ENCODE data around the gene PLCD3. TPM values are rescaled to one million over a fixed set of nuclear protein-coding genes. Genes with fewer than 3 reads are reported as not detected.

PLCD3 gene
- polyA plus RNA-seq, 1 donor from 2014 or later = 1.3 TPM

DNA sequence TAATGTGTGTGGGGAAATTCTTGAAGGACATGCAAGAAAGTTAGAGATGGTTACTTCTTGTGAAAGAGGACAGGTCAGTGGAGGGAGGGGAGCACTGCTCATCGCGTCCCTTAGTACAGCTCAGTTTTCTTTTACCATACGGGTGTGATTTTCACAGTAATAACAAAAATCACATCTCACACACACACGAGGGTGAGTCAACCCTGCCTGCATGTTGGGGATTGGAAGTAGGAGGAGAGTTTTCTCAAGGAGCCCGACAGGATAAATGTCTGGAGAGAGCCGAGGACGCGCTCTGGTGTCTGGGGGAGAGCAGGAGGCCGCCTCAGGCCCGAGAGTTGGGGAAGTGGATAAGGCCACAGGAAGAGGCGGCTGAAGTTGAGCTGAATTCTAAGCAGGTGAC lies 16.4 kb downstream of the PLCD3 start:
- no peaks in the 10 kb centered on the region for H3K9me2 ChIP-seq (ENCODE audit: insufficient read depth, low read length)
- no peaks in the 10 kb centered on the region for H3K9me3 ChIP-seq (ENCODE audit: low read length)
- H3K79me2 ChIP-seq (replicated peaks; ENCODE audit: insufficient read depth, low read length) = no peaks in the 10 kb centered on the region
- no peak overlapping the region for H3K9ac ChIP-seq (ENCODE audit: low read length)
- no peak overlapping the region for H2AFZ ChIP-seq (ENCODE audit: low read depth, low read length)
- H3F3A ChIP-seq (ENCODE audit: insufficient read depth, low read length, poor library complexity, severe bottlenecking) = no peaks in the 10 kb centered on the region
- H3K4me3 ChIP-seq (ENCODE audit: low read length) = no peak overlapping the region
- no peak for TF ChIP-seq TAF1 (IDR thresholded peaks at IDR 0.05; ENCODE audit: low read depth)
- TF ChIP-seq EZH2 (IDR thresholded peaks at IDR 0.05; ENCODE audit: borderline replicate concordance, insufficient read depth, low read length, poor library complexity, severe bottlenecking) = no peak
- TF ChIP-seq CTCF (IDR thresholded peaks at IDR 0.05; ENCODE audit: poor library complexity, severe bottlenecking) = no peak
- no peak for TF ChIP-seq REST (IDR thresholded peaks at IDR 0.05; ENCODE audit: borderline replicate concordance)
- TF ChIP-seq MXI1 (conservative IDR thresholded peaks at IDR 0.05; ENCODE audit: poor library complexity, severe bottlenecking) = no peak
- no peak for TF ChIP-seq POLR2AphosphoS5 (IDR thresholded peaks at IDR 0.05)
- TF ChIP-seq RAD21 (conservative IDR thresholded peaks at IDR 0.05) = no peak
- TF ChIP-seq EP300 (conservative IDR thresholded peaks at IDR 0.05; ENCODE audit: poor library complexity, severe bottlenecking) = no peak
- no peak for TF ChIP-seq SMC3 (conservative IDR thresholded peaks at IDR 0.05; ENCODE audit: poor library complexity)
- H3K4me2 ChIP-seq (ENCODE audit: low read length) = no peak overlapping the region
- no peaks in the 10 kb centered on the region for H3K36me3 ChIP-seq (ENCODE audit: insufficient read depth, low read length)
- H4K20me1 ChIP-seq (ENCODE audit: insufficient read depth) = no peaks in the 10 kb centered on the region
- H3K27me3 ChIP-seq (ENCODE audit: insufficient read depth, low read depth, low read length) = no peaks in the 10 kb centered on the region
- no peak overlapping the region for H3K27ac ChIP-seq (ENCODE audit: low read length)

DNA sequence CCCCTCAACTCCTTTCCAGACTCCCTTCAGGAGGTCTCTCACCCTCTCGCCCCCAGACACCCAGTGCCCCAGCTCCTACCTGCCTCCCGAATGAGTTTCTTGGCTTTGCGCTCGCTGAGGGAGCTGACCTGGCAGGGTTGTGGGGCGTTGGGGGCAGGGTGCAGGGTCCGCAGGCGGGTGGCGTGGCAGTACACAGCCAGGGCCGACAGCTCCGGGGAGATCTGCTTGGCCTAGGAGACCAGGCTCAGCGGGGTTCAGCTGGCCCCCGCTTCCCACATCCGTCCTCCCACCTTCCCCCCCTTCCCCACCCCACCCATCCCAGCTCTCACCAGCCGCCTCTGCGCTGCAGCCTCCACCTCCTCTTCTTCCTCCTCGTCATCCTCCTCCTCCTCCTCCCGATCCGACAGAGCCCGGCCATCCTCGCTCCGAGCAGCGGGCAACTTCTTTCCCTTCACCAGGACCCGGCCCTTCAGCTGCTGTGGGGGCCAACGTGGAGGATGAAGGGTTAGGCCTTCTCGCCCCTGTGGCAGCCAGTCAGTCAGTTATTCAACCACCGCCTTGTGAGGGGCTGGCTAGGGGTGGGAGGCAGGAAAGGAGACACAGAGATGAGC lies 17.2 kb downstream of the PLCD3 start:
- Histone ChIP-seq H3K4me2 (ENCODE audit: low read length) (no peak overlapping the region), H3K79me2 (replicated peaks; ENCODE audit: insufficient read depth, low read length) (no peaks in the 10 kb centered on the region), H3K27ac (ENCODE audit: low read length) (no peak overlapping the region), H3K36me3 (ENCODE audit: insufficient read depth, low read length) (no peaks in the 10 kb centered on the region), H4K20me1 (ENCODE audit: insufficient read depth) (no peaks in the 10 kb centered on the region), H3K9ac (ENCODE audit: low read length) (no peak overlapping the region), H3K27me3 (ENCODE audit: insufficient read depth, low read depth, low read length) (no peaks in the 10 kb centered on the region), H3K4me3 (ENCODE audit: low read length) (no peak overlapping the region), H3K9me3 (ENCODE audit: low read length) (no peaks in the 10 kb centered on the region), H2AFZ (ENCODE audit: low read depth, low read length) (no peak overlapping the region), H3K9me2 (ENCODE audit: insufficient read depth, low read length) (no peaks in the 10 kb centered on the region), H3F3A (ENCODE audit: insufficient read depth, low read length, poor library complexity, severe bottlenecking) (no peaks in the 10 kb centered on the region)
- no peak for TF ChIP-seq TAF1 (IDR thresholded peaks at IDR 0.05; ENCODE audit: low read depth)
- TF ChIP-seq POLR2AphosphoS5 (IDR thresholded peaks at IDR 0.05) = no peak
- TF ChIP-seq CTCF (IDR thresholded peaks at IDR 0.05; ENCODE audit: poor library complexity, severe bottlenecking) = no peak
- no peak for TF ChIP-seq EP300 (conservative IDR thresholded peaks at IDR 0.05; ENCODE audit: poor library complexity, severe bottlenecking)
- TF ChIP-seq SMC3 (conservative IDR thresholded peaks at IDR 0.05; ENCODE audit: poor library complexity) = no peak
- TF ChIP-seq EZH2 (IDR thresholded peaks at IDR 0.05; ENCODE audit: borderline replicate concordance, insufficient read depth, low read length, poor library complexity, severe bottlenecking) = no peak
- TF ChIP-seq RAD21 (conservative IDR thresholded peaks at IDR 0.05) = no peak
- no peak for TF ChIP-seq MXI1 (conservative IDR thresholded peaks at IDR 0.05; ENCODE audit: poor library complexity, severe bottlenecking)
